HepG2 (cell line): ENCODE measurements around the gene ABCF1. TPM values are rescaled to one million over a fixed set of nuclear protein-coding genes. Genes with fewer than 3 reads are reported as not detected.

Source experiments
- BRCA1 ChIP-seq: sonication (generic); formaldehyde crosslinking; IDR thresholded peaks from 2 replicates; pipeline ENCODE4 v1.4.0; 2020; ENCODE audit warnings: missing genetic modification reagents
- EZH2 ChIP-seq: conservative IDR thresholded peaks from 2 replicates; pipeline ENCODE4 v1.6.1; 2012; ENCODE audit warnings: mild to moderate bottlenecking, low read depth, low read length, moderate library complexity
- NRL ChIP-seq: sonication (generic); formaldehyde crosslinking; IDR thresholded peaks from 2 replicates; pipeline ENCODE4 v1.5.0; 2020; ENCODE audit warnings: missing genetic modification reagents, mild to moderate bottlenecking, moderate library complexity, borderline replicate concordance
- POLR2A ChIP-seq, 2 experiments: IDR thresholded peaks; 2 replicates each; pipeline ENCODE4 v1.6.1; 2011; ENCODE audit warnings: low read depth in 2 of 2, low read length in 2 of 2, mild to moderate bottlenecking in 1 of 2, moderate library complexity in 1 of 2; ENCODE audit not compliant: insufficient read depth in 1 of 2
- RAD21 ChIP-seq: fragments of 450-650 bp; formaldehyde crosslinking; IDR thresholded peaks from 2 replicates; pipeline ENCODE4 v1.5.0; 2020; ENCODE audit warnings: mild to moderate bottlenecking
- RARA ChIP-seq: IDR thresholded peaks from 2 replicates; pipeline ENCODE4 v1.6.1; 2016; ENCODE audit warnings: missing genetic modification reagents, missing compliant biosample characterization
- RCOR2 ChIP-seq: IDR thresholded peaks from 2 replicates; pipeline ENCODE4 v1.6.1; 2016; ENCODE audit warnings: missing biosample characterization, missing genetic modification reagents
- RFXANK ChIP-seq: IDR thresholded peaks from 2 replicates; pipeline ENCODE4 v1.6.1; 2016
- SIX4 ChIP-seq: sonication (generic); formaldehyde crosslinking; IDR thresholded peaks from 2 replicates; pipeline ENCODE4 v1.4.0; 2020; ENCODE audit warnings: missing genetic modification reagents
- SMAD1 ChIP-seq: sonication (generic); formaldehyde crosslinking; IDR thresholded peaks from 2 replicates; pipeline ENCODE4 v1.4.0; 2020; ENCODE audit warnings: missing genetic modification reagents, low read depth, mild to moderate bottlenecking, borderline replicate concordance
- TARDBP ChIP-seq: sonication (generic); formaldehyde crosslinking; IDR thresholded peaks from 2 replicates; pipeline ENCODE4 v1.8.0; 2022; ENCODE audit warnings: mild to moderate bottlenecking, missing genetic modification reagents
- WIZ ChIP-seq: sonication (generic); formaldehyde crosslinking; IDR thresholded peaks from 2 replicates; pipeline ENCODE4 v1.5.1; 2020; ENCODE audit warnings: mild to moderate bottlenecking, missing genetic modification reagents
- ZIK1 ChIP-seq: sonication (generic); formaldehyde crosslinking; IDR thresholded peaks from 2 replicates; pipeline ENCODE4 v1.5.0; 2020; ENCODE audit warnings: mild to moderate bottlenecking, low read depth, missing genetic modification reagents, borderline replicate concordance
- ZNF3 ChIP-seq: IDR thresholded peaks from 2 replicates; pipeline ENCODE4 v1.7.0; 2017; ENCODE audit warnings: inconsistent platforms
- ZNF616 ChIP-seq: sonication (generic); formaldehyde crosslinking; IDR thresholded peaks from 2 replicates; pipeline ENCODE4 v1.5.0; 2020; ENCODE audit warnings: low read depth, mild to moderate bottlenecking, missing genetic modification reagents
- ZNF766 ChIP-seq: sonication (generic); formaldehyde crosslinking; IDR thresholded peaks from 2 replicates; pipeline ENCODE4 v1.5.0; 2020; ENCODE audit warnings: missing genetic modification reagents, borderline replicate concordance
- polyA plus RNA-seq, 8 experiments: library from polyadenylated mRNA; depleted of rRNA in 3 of 8; stranded (reverse) in 7 of 8; unstranded in 1 of 8; fragments of >200 nt; fragmentation: Illumina TruSeq in 4 of 8; extraction: Trizol in 4 of 8; gene quantifications; 2 replicates each; pipeline versions ENCODE4 v1.2.1 to v1.2.3, GENCODE V29; 2011 to 2016; ENCODE audit warnings: low read depth in 4 of 8, missing spikeins in 1 of 8, mixed read lengths in 1 of 8; ENCODE audit not compliant: insufficient read depth in 1 of 8
- total RNA-seq, 5 experiments: library from RNA; depleted of rRNA; stranded (reverse); fragments of >200 nt; fragmentation: Illumina TruSeq; extraction: Trizol; gene quantifications; 2 replicates each; pipeline ENCODE4 v1.2.3, GENCODE V29; 2016; ENCODE audit warnings: low read depth in 1 of 5
- TF ChIP-seq, protein P1 (sequence below): sonication (generic); formaldehyde crosslinking; IDR thresholded peaks from 2 replicates; pipeline ENCODE4 v1.8.1; 2022; ENCODE audit warnings: mild to moderate bottlenecking, missing genetic modification reagents
- TF ChIP-seq, protein P2 (sequence below): sonication (generic); formaldehyde crosslinking; IDR thresholded peaks from 2 replicates; pipeline ENCODE4 v1.4.0; 2020; ENCODE audit warnings: mild to moderate bottlenecking, missing genetic modification reagents
- TF ChIP-seq, protein P3 (sequence below): sonication (generic); formaldehyde crosslinking; IDR thresholded peaks from 2 replicates; pipeline ENCODE4 v1.4.0; 2020; ENCODE audit warnings: missing genetic modification reagents, borderline replicate concordance
- TF ChIP-seq, protein P4 (sequence below): sonication (generic); formaldehyde crosslinking; IDR thresholded peaks from 2 replicates; pipeline ENCODE4 v1.4.0; 2020; ENCODE audit warnings: missing genetic modification reagents, borderline replicate concordance
- TF ChIP-seq, protein P5 (sequence below): sonication (generic); formaldehyde crosslinking; IDR thresholded peaks from 2 replicates; pipeline ENCODE4 v1.5.0; 2020; ENCODE audit warnings: missing genetic modification reagents

Gene ABCF1
- total and polyA plus RNA-seq, 2 of the 13 experiments (the other 11 are each of a cell fraction or from before 2014, with no cell fraction given) = 25.4 to 98.9 TPM

DNA sequence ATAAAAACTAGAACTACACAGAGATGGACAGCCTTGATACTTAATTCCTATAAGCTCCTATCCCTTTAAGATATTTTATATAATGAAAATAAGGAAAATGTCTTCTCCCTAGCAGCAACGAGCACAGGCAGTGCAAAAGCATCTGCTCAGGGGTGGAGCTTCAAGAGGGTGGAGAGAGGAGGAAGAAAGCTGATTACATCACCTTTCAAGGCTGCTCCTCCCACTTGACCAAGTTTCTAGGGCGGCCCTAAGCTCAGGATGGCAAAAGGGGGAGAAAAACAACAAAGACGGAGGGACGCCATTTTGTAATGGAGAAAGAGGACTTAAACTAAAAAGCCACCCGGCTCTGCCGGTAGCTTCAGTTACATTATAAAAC, 43.6 kb downstream of the ABCF1 start (continued):
- TF ChIP-seq, protein P1, sequence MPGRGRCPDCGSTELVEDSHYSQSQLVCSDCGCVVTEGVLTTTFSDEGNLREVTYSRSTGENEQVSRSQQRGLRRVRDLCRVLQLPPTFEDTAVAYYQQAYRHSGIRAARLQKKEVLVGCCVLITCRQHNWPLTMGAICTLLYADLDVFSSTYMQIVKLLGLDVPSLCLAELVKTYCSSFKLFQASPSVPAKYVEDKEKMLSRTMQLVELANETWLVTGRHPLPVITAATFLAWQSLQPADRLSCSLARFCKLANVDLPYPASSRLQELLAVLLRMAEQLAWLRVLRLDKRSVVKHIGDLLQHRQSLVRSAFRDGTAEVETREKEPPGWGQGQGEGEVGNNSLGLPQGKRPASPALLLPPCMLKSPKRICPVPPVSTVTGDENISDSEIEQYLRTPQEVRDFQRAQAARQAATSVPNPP (CRISPR knock-in tag) = 0 out of 2 replicates have a peak, but pooled peaks have one; percentile 51
- TF ChIP-seq EZH2 (no peak), POLR2A (IDR thresholded peaks at IDR 0.05; ENCODE audit: insufficient read depth in 1 of 2, low read depth in 2 of 2, low read length in 2 of 2) (peak in 1 of 2 experiments; percentile 65; a peak in 2 of 4 replicates), BRCA1 (0 out of 2 replicates have a peak, but pooled peaks have one; percentile 7), ZNF616 (CRISPR knock-in tag) (no peak), ZNF766 (no peak), RAD21 (CRISPR knock-in tag) (0 out of 2 replicates have a peak, but pooled peaks have one; percentile 8), ZNF3 (no peak), NRL (CRISPR knock-in tag) (no peak), RCOR2 (CRISPR knock-in tag) (no peak), RFXANK (CRISPR knock-in tag) (no peak), RARA (CRISPR knock-in tag) (peak; percentile 5; the same call in 1 of the 2 replicates), SMAD1 (CRISPR knock-in tag) (no peak), SIX4 (0 out of 2 replicates have a peak, but pooled peaks have one; percentile 38), TARDBP (CRISPR knock-in tag) (no peak), WIZ (CRISPR knock-in tag) (no peak), ZIK1 (CRISPR knock-in tag) (no peak)
- TF ChIP-seq, protein P2, sequence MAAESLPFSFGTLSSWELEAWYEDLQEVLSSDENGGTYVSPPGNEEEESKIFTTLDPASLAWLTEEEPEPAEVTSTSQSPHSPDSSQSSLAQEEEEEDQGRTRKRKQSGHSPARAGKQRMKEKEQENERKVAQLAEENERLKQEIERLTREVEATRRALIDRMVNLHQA (CRISPR knock-in tag) = no peak
- TF ChIP-seq, protein P3, sequence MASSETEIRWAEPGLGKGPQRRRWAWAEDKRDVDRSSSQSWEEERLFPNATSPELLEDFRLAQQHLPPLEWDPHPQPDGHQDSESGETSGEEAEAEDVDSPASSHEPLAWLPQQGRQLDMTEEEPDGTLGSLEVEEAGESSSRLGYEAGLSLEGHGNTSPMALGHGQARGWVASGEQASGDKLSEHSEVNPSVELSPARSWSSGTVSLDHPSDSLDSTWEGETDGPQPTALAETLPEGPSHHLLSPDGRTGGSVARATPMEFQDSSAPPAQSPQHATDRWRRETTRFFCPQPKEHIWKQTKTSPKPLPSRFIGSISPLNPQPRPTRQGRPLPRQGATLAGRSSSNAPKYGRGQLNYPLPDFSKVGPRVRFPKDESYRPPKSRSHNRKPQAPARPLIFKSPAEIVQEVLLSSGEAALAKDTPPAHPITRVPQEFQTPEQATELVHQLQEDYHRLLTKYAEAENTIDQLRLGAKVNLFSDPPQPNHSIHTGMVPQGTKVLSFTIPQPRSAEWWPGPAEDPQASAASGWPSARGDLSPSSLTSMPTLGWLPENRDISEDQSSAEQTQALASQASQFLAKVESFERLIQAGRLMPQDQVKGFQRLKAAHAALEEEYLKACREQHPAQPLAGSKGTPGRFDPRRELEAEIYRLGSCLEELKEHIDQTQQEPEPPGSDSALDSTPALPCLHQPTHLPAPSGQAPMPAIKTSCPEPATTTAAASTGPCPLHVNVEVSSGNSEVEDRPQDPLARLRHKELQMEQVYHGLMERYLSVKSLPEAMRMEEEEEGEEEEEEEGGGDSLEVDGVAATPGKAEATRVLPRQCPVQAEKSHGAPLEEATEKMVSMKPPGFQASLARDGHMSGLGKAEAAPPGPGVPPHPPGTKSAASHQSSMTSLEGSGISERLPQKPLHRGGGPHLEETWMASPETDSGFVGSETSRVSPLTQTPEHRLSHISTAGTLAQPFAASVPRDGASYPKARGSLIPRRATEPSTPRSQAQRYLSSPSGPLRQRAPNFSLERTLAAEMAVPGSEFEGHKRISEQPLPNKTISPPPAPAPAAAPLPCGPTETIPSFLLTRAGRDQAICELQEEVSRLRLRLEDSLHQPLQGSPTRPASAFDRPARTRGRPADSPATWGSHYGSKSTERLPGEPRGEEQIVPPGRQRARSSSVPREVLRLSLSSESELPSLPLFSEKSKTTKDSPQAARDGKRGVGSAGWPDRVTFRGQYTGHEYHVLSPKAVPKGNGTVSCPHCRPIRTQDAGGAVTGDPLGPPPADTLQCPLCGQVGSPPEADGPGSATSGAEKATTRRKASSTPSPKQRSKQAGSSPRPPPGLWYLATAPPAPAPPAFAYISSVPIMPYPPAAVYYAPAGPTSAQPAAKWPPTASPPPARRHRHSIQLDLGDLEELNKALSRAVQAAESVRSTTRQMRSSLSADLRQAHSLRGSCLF (CRISPR knock-in tag) = no peak
- TF ChIP-seq, protein P4, sequence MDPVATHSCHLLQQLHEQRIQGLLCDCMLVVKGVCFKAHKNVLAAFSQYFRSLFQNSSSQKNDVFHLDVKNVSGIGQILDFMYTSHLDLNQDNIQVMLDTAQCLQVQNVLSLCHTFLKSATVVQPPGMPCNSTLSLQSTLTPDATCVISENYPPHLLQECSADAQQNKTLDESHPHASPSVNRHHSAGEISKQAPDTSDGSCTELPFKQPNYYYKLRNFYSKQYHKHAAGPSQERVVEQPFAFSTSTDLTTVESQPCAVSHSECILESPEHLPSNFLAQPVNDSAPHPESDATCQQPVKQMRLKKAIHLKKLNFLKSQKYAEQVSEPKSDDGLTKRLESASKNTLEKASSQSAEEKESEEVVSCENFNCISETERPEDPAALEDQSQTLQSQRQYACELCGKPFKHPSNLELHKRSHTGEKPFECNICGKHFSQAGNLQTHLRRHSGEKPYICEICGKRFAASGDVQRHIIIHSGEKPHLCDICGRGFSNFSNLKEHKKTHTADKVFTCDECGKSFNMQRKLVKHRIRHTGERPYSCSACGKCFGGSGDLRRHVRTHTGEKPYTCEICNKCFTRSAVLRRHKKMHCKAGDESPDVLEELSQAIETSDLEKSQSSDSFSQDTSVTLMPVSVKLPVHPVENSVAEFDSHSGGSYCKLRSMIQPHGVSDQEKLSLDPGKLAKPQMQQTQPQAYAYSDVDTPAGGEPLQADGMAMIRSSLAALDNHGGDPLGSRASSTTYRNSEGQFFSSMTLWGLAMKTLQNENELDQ (CRISPR knock-in tag) = no peak
- TF ChIP-seq, protein P5, sequence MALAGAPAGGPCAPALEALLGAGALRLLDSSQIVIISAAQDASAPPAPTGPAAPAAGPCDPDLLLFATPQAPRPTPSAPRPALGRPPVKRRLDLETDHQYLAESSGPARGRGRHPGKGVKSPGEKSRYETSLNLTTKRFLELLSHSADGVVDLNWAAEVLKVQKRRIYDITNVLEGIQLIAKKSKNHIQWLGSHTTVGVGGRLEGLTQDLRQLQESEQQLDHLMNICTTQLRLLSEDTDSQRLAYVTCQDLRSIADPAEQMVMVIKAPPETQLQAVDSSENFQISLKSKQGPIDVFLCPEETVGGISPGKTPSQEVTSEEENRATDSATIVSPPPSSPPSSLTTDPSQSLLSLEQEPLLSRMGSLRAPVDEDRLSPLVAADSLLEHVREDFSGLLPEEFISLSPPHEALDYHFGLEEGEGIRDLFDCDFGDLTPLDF (CRISPR knock-in tag) = no peak
